ENCODE measurements around the gene TRMU.
A peak's percentile ranks its signal among the peaks of the same experiment; 100 is the strongest.

The TRMU gene

GRCh38 chr22:46352691-46353386 lies 17.3 kb downstream of the TRMU start:
- ATAC-seq = peak; percentile 9; the same call in 2 of the 3 replicates
- TF ChIP-seq POU6F1 (CRISPR knock-in tag; IDR thresholded peaks at IDR 0.05; ENCODE audit: borderline replicate concordance, low read depth) (no peak), ZC3H10 (CRISPR knock-in tag; IDR thresholded peaks at IDR 0.05) (no peak), CSDC2 (CRISPR knock-in tag; IDR thresholded peaks at IDR 0.05) (no peak), PPARA (CRISPR knock-in tag; IDR thresholded peaks at IDR 0.05; ENCODE audit: borderline replicate concordance) (no peak), ZNF70 (CRISPR knock-in tag; IDR thresholded peaks at IDR 0.05) (no peak), TCF4 (CRISPR knock-in tag; IDR thresholded peaks at IDR 0.05; ENCODE audit: borderline replicate concordance) (no peak), BACH2 (CRISPR knock-in tag; IDR thresholded peaks at IDR 0.05; ENCODE audit: borderline replicate concordance) (no peak), ZNF8 (CRISPR knock-in tag; IDR thresholded peaks at IDR 0.05) (no peak), ESRRG (CRISPR knock-in tag; IDR thresholded peaks at IDR 0.05) (no peak), PATZ1 (CRISPR knock-in tag; IDR thresholded peaks at IDR 0.05; ENCODE audit: borderline replicate concordance) (no peak), CSRNP3 (CRISPR knock-in tag; IDR thresholded peaks at IDR 0.05) (no peak), ISL1 (CRISPR knock-in tag; IDR thresholded peaks at IDR 0.05) (no peak), ZFP3 (CRISPR knock-in tag; IDR thresholded peaks at IDR 0.05) (no peak), ZNF565 (CRISPR knock-in tag; conservative IDR thresholded peaks at IDR 0.05; ENCODE audit: low read depth) (no peak)

GRCh38 chr22:46353483-46354105 lies 18.1 kb downstream of the TRMU start:
- no peak for ATAC-seq
- TF ChIP-seq ZNF565 (CRISPR knock-in tag; conservative IDR thresholded peaks at IDR 0.05; ENCODE audit: low read depth) = no peak
- no peak for TF ChIP-seq GLIS3 (CRISPR knock-in tag; IDR thresholded peaks at IDR 0.05)
- no peak for TF ChIP-seq PATZ1 (CRISPR knock-in tag; IDR thresholded peaks at IDR 0.05; ENCODE audit: borderline replicate concordance)
- TF ChIP-seq RARB (CRISPR knock-in tag; IDR thresholded peaks at IDR 0.05) = no peak
- no peak for TF ChIP-seq TOX (CRISPR knock-in tag; IDR thresholded peaks at IDR 0.05; ENCODE audit: borderline replicate concordance)
- TF ChIP-seq CREB5 (CRISPR knock-in tag; IDR thresholded peaks at IDR 0.05; ENCODE audit: low read depth) = no peak
- TF ChIP-seq TCF4 (CRISPR knock-in tag; IDR thresholded peaks at IDR 0.05; ENCODE audit: borderline replicate concordance) = no peak
- TF ChIP-seq ZNF8 (CRISPR knock-in tag; IDR thresholded peaks at IDR 0.05) = no peak
- no peak for TF ChIP-seq SNAI2 (CRISPR knock-in tag; IDR thresholded peaks at IDR 0.05)
- TF ChIP-seq BACH2 (CRISPR knock-in tag; IDR thresholded peaks at IDR 0.05; ENCODE audit: borderline replicate concordance) = no peak
- no peak for TF ChIP-seq PPARA (CRISPR knock-in tag; IDR thresholded peaks at IDR 0.05; ENCODE audit: borderline replicate concordance)
- no peak for TF ChIP-seq CSRNP3 (CRISPR knock-in tag; IDR thresholded peaks at IDR 0.05)
